CD4-positive, alpha-beta T cell treated with Interleukin-6 at 100 ng/mL for 8 hours (primary cell): ENCODE measurements around the gene VWA3B.
"Not testable (repeated sequence)": the region's sequence is repeated elsewhere in the genome, so short reads cannot be mapped to it uniquely, and the experiment has no call there.

Experiments used
- DNase-seq: peaks from one replicate; pipeline ENCODE4 v3.0.0-alpha.2; 2020; ENCODE audit warnings: mixed read lengths, low spot score

VWA3B gene

DNA sequence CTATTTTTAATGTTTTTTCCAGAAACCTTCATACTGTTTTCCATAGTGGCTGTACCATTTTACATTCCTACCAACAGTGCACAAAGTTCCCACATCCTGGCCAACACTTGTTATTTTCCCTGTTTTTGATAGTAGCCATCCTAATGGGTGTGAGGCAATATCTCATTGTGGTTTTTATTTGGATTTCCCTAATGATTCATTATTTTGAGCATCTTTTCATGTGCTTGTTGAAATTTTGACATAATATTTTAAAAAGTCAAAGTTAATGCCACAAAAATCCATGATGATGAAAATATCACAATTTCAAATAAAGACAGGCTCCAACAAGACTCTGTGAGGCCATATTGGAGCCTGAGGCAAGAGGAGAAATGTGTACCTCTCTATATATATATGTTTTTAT, 50.2 kb downstream of the VWA3B start:
- no peak for DNase-seq

DNA sequence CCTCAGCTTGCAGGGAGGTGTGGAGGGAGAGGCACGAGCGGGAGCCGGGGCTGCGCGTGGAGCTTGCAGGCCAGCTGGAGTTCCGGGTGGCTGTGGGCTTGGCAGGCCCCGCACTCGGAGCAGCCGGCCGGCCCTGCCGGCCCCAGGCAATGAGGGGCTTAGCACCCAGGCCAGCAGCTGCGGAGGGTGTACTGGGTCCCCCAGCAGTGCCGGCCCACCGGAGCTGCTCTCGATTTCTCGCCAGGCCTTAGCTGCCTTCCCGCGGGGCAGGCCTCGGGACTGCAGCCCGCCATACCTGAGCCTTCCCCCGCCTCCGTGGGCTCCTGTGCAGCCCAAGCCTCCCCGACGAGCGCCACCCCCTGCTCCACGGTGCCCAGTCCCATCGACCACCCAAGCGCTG, 52.0 kb downstream of the VWA3B start:
- not testable (repeated sequence) for DNase-seq

DNA sequence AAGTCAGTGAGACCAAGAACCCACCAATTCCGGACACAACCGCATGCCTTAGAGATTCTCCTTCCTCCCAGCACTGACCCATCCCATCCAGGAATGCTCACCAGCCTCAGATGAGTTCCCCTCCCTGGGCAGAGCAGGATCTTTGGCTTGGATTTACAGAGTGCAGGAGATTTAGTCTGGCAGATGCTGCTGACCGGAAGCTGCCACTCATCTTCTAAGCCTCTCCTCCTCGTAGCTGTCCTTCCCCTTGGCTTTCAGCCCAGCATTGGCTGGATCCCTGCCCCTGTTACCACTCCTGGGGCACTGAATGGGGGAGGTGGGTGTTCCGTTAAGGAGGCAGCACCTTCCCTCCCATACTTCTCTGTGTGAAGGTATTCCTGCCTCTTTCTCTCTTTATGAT, 53.2 kb downstream of the VWA3B start:
- no peak for DNase-seq

GRCh38 chr2:98142106-98142791, 55.3 kb downstream of the VWA3B start:
- DNase-seq, result no peak

DNA sequence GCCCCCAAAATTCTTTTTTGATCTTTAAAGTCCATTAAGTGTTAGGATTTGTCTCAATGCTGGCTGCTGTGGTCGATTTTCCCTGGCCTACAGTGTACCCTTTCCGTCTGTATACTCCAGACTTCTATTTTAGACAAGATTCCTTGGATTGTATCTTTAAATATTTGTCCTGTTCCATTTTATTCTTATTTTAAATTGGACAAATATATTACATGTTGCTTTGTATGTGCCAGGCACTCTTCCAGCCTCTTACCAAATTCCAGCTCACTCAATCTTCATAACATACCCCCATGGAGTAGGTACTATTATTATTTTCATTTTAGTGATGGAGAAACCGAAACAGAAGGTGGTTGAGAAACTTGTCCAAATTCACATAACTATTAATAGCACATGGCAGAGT, 58.1 kb downstream of the VWA3B start:
- no peak for DNase-seq

DNA sequence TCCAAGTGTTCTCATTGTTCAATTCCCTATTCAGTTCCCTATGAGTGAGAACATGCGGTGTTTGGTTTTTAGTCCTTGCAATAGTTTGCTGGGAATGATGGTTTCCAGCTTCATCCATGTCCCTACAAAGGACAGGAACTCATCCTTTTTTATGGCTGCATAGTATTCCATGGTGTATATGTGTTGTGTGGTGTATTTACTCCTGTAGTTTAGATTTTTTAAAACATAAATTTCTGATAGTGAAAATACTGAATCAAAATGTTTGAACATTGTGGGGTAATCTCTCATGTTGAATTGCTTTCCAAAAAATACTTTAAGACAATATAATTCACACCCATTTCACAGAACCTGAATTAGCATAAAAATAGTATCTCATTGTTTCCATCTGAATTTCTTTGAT, 60.9 kb downstream of the VWA3B start:
- DNase-seq, result not testable (repeated sequence)

DNA sequence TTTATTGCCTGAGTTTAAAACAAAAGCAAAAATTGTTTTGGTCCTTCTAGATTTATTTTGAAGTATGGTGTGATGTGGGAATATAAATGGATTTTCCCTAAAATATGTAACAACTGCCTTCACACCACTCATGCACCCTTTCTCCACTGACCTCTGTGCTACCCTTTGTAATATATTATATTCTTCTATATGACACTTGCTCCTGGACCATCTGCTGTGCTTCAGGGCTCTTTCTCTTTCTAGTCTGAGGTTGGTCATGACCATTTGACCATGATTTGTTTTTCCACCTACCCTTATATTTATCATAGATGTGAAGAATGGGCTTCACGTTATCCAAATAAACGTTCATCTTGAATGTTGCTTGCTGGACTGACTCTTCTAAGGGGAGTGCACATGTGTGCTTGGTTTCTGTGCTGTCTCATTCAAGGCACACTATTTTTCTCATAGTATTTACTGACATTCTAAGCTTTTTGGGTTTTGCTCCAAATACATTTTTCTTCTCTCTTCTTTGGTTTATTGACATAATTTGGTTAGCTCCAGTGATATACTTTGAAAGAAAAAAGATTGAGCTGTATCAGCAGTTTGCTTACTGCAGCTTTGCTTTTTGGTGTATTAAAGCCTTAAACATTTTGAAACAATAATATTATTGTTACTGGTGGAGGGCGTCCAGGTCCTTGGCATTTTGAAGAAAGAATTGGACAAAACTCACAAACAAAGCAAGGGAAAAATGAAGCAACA, 61.8 kb downstream of the VWA3B start:
- no peak for DNase-seq

DNA sequence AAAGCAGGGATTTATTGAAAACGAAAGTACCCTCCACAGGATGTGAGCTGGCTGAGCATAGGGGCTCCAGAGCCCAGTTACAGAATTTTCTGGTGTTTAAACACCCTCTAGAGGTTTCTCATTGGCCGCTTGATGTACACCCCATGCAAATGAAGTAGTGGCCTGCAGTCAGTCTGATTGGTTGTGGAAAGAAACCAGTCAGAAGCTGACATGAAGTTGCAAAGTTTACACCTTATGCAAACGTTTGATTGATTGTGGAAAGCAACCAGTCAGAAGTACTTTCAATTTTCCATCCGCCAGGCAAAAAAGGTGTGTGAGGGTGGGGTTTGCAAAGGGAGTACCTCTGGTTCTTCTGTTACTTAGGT, 62.3 kb downstream of the VWA3B start:
- DNase-seq, result peak; percentile 1

GRCh38 chr2:98153481-98153880, 66.5 kb downstream of the VWA3B start:
- DNase-seq, result no peak

GRCh38 chr2:98155291-98155690, 68.3 kb downstream of the VWA3B start:
- no peak for DNase-seq

DNA sequence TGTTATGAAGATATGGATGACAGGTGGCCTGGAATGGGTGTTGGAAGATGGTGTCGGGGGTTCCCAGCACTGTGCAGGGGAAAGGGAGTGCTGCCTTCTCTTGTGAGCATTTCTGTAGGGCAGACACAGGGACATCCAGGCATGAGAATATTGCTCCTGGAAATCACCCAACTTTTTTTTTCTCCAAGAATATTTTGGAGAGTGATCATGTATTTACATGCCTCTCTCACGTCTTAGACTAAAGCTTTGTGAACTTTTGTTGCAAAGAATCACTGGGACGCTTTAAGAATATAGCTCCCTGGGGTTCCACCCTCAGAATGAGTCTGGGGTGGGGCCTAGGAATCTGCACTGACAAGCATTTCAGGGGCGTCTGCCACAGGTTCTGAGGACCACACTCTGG, 68.7 kb downstream of the VWA3B start:
- no peak for DNase-seq

DNA sequence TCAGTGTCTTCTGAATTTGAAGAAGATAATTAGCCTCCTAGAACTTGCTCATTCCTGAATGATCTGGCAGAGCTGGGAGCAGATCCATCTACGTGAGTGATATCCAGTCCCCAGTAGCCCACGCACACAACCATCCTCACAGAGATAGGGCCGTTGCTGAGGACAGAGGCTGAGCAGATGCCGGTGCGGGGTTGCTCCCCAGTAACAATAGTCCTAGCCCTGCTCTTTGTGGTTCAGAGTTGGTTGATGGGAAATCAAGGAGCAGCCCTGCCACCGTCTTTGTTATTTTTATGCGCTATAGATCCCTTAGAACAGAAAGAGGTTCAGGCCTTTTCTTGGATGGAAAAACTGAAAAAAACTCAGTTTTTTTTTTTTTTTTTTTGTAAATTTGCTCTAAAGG, 69.3 kb downstream of the VWA3B start:
- no peak for DNase-seq

GRCh38 chr2:98157557-98157956, 70.6 kb downstream of the VWA3B start:
- DNase-seq, result no peak

DNA sequence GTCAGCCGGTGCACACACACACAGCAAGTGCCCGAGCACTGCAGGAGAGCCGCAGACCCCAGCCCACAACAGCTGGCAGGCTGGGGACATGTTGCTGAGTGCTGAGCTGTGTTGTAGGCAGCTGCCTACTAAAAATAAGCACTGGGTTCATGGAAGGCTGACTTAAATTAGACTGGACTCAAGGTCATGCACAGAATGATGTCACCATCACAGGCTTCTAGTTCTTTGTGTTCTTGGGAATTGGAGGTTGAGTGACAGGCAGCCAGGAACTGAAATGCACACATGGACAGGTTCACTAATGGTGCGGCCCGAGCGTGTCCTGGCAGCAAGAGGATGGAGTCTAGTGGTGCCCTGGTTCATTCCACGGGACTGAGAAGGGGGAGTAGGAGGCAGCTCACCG, 71.3 kb downstream of the VWA3B start:
- DNase-seq, result no peak

DNA sequence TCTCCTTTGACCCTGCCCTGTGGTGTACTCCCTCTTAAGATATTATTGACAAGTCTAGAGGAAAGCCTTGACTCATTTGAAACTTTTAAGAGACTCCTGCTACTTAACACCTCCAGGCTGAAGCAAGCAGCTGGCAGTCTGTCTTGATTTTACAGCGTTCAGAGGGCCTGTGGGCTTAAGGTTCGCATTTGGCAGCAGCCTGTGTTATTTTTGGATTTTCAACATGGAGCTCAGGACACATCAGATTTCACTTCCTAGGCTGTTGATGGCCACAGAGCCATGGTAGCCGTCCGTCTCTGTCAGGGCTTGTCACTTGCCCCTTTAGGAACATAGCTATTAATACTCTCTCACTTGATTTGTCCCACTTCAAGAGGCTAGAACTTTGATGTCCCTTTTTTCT, 73.6 kb downstream of the VWA3B start:
- DNase-seq, result no peak

- DNase-seq, result no peak
These were observed 74.2 kb downstream of the VWA3B start for GRCh38 chr2:98161186-98161585.

- no peak for DNase-seq
These were observed 77.3 kb downstream of the VWA3B start for GRCh38 chr2:98164256-98164655.

GRCh38 chr2:98165516-98166071, 78.6 kb downstream of the VWA3B start:
- DNase-seq, result no peak

- no peak for DNase-seq
These were observed 80.9 kb downstream of the VWA3B start for GRCh38 chr2:98167916-98168315.

DNA sequence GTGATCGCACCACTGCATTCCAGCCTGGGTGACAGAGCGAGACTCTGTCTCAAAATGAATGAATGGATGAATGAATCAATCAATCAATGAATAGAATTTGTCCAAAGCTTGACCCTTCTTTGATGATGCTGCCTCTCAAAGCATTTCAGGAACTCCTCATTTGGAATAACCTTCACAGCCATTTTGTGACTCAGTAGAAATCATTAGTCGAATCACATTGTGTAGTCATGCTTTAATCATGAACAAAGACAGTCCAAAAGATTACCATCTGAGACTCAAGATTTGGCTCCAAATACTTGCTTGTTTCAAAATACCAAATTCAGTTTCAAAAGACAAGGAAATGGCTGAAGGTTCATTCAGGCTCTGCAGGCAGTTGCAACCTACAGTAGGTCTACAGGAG, 83.1 kb downstream of the VWA3B start:
- no peak for DNase-seq

GRCh38 chr2:98172150-98172765, 85.3 kb downstream of the VWA3B start:
- DNase-seq, result no peak

GRCh38 chr2:98172951-98173350, 86.0 kb downstream of the VWA3B start:
- no peak for DNase-seq

- DNase-seq, result no peak
These were observed 88.8 kb downstream of the VWA3B start for GRCh38 chr2:98175811-98176210.
